Hepatocyte (in vitro differentiated cells): Measurements from ENCODE around the gene TAS1R3. TPM values are rescaled to one million over a fixed set of nuclear protein-coding genes. Genes with fewer than 3 reads are reported as not detected.
A peak's percentile ranks its signal among the peaks of the same experiment; 100 is the strongest.

Source experiments
- DNase-seq: peaks from one replicate; pipeline ENCODE4 v3.0.0-alpha.2; 2016; ENCODE audit warnings: low spot score
- H2AFZ ChIP-seq: fragments of 200-600 bp; sonication (generic); 2 replicates; pipeline ENCODE4 v1.6.0; 2016; ENCODE audit warnings: antibody characterized with exemption, mild to moderate bottlenecking
- H3K27ac ChIP-seq: fragments of 200-600 bp; sonication (generic); 2 replicates; pipeline ENCODE4 v1.5.1; 2016; ENCODE audit warnings: mild to moderate bottlenecking
- H3K27me3 ChIP-seq: fragments of 200-600 bp; sonication (generic); 2 replicates; pipeline ENCODE4 v1.6.1; 2016
- H3K36me3 ChIP-seq: fragments of 200-600 bp; sonication (generic); replicated peaks from 2 replicates; pipeline ENCODE4 v1.5.1; 2016; ENCODE audit warnings: low read depth; ENCODE audit not compliant: insufficient read depth
- H3K4me1 ChIP-seq: fragments of 200-600 bp; sonication (generic); 2 replicates; pipeline ENCODE4 v1.5.1; 2016; ENCODE audit warnings: mild to moderate bottlenecking, moderate library complexity; ENCODE audit not compliant: insufficient read depth
- H3K4me2 ChIP-seq: fragments of 200-600 bp; sonication (generic); 2 replicates; pipeline ENCODE4 v1.6.0; 2016
- H3K4me3 ChIP-seq: fragments of 200-600 bp; sonication (generic); 2 replicates; pipeline ENCODE4 v1.5.1; 2016; ENCODE audit warnings: mild to moderate bottlenecking
- H3K79me2 ChIP-seq: fragments of 200-600 bp; sonication (generic); 2 replicates; pipeline ENCODE4 v1.6.0; 2017; ENCODE audit warnings: mild to moderate bottlenecking
- H3K9me2 ChIP-seq: fragments of 200-600 bp; sonication (generic); replicated peaks from 2 replicates; pipeline ENCODE4 v1.6.0; 2017; ENCODE audit warnings: mild to moderate bottlenecking; ENCODE audit not compliant: insufficient read depth
- H3K9me3 ChIP-seq: fragments of 200-600 bp; sonication (generic); 2 replicates; pipeline ENCODE4 v1.5.1; 2016; ENCODE audit warnings: low read depth, mild to moderate bottlenecking
- H4K20me1 ChIP-seq: fragments of 200-600 bp; sonication (generic); 2 replicates; pipeline ENCODE4 v1.6.0; 2016; ENCODE audit warnings: mild to moderate bottlenecking; ENCODE audit not compliant: insufficient read depth, poor library complexity, severe bottlenecking
- EZH2 ChIP-seq: fragments of 200-600 bp; sonication (generic); IDR thresholded peaks from 2 replicates; pipeline ENCODE4 v1.6.1; 2016; ENCODE audit warnings: antibody characterized with exemption, mild to moderate bottlenecking, borderline replicate concordance
- EZH2phosphoT487 ChIP-seq: fragments of 200-600 bp; sonication (generic); IDR thresholded peaks from one replicate; pipeline ENCODE4 v1.6.1; 2018; ENCODE audit warnings: antibody characterized with exemption, mild to moderate bottlenecking, low read depth, moderate library complexity; ENCODE audit not compliant: unreplicated experiment, severe bottlenecking
- WGBS: methylation state at CpG from one replicate; pipeline ENCODE4 v1.1.6; 2016; ENCODE audit warnings: low lambda C conversion rate; ENCODE audit errors: missing lambda C conversion rate; 5-methylcytosine and 5-hydroxymethylcytosine counted together
- polyA plus RNA-seq: library from polyadenylated mRNA; unstranded; fragments of >200 nt; fragmentation: Nextera tagmentation; extraction: Ambion mirVana; gene quantifications from 2 replicates; pipeline ENCODE4 v1.2.1, GENCODE V29; 2016
- total RNA-seq: library from RNA; depleted of rRNA; stranded (reverse); fragments of >200 nt; gene quantifications from 2 replicates; pipeline ENCODE4 v1.2.3, GENCODE V29; 2014
- TF ChIP-seq, protein P1 (sequence below): fragments of 200-600 bp; sonication (generic); IDR thresholded peaks from 2 replicates; pipeline ENCODE4 v1.5.1; 2016; ENCODE audit warnings: antibody characterized with exemption, mild to moderate bottlenecking; ENCODE audit not compliant: poor library complexity

The TAS1R3 gene
- total and polyA plus RNA-seq, 2 experiments from 2014 or later: 0.17 to 0.42 TPM

- Histone ChIP-seq H4K20me1 (no peaks in the 10 kb centered on the region), H3K27me3 (no peaks in the 10 kb centered on the region), H3K36me3 (no peaks in the 10 kb centered on the region), H3K9me3 (no peaks in the 10 kb centered on the region), H2AFZ (no peak overlapping the region), H3K79me2 (peaks cover 27% of the 10 kb centered on the region), H3K9me2 (no peaks in the 10 kb centered on the region), H3K4me2 (no peak overlapping the region), H3K27ac (no peak overlapping the region), H3K4me3 (no peak overlapping the region), H3K4me1 (peaks cover 9% of the 10 kb centered on the region)
- TF ChIP-seq EZH2: no peak
- TF ChIP-seq, protein P1, sequence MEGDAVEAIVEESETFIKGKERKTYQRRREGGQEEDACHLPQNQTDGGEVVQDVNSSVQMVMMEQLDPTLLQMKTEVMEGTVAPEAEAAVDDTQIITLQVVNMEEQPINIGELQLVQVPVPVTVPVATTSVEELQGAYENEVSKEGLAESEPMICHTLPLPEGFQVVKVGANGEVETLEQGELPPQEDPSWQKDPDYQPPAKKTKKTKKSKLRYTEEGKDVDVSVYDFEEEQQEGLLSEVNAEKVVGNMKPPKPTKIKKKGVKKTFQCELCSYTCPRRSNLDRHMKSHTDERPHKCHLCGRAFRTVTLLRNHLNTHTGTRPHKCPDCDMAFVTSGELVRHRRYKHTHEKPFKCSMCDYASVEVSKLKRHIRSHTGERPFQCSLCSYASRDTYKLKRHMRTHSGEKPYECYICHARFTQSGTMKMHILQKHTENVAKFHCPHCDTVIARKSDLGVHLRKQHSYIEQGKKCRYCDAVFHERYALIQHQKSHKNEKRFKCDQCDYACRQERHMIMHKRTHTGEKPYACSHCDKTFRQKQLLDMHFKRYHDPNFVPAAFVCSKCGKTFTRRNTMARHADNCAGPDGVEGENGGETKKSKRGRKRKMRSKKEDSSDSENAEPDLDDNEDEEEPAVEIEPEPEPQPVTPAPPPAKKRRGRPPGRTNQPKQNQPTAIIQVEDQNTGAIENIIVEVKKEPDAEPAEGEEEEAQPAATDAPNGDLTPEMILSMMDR: peak; percentile 82
- peak; percentile 75 for DNase-seq
- WGBS: 62% methylated on average over 25 of the region's 26 CpGs
Measured at GRCh38 chr1:1371746-1372711, 40.9 kb downstream of the TAS1R3 start.

- 97% methylated on average over 26 of the region's 26 CpGs for WGBS
- Histone ChIP-seq H3K9me3 (no peaks in the 10 kb centered on the region), H4K20me1 (no peaks in the 10 kb centered on the region), H3K27ac (no peak overlapping the region), H3K4me3 (no peak overlapping the region), H3K27me3 (no peaks in the 10 kb centered on the region), H3K36me3 (no peaks in the 10 kb centered on the region), H3K4me2 (peak overlapping the region; percentile 97), H3K4me1 (peaks cover 9% of the 10 kb centered on the region), H2AFZ (no peak overlapping the region), H3K79me2 (peaks cover 27% of the 10 kb centered on the region), H3K9me2 (no peaks in the 10 kb centered on the region)
- TF ChIP-seq, protein P1: no peak
- TF ChIP-seq EZH2phosphoT487 (no peak), EZH2 (no peak)
- no peak for DNase-seq
Measured at GRCh38 chr1:1373051-1373814, 42.2 kb downstream of the TAS1R3 start.

GRCh38 chr1:1373815-1374588 lies 42.9 kb downstream of the TAS1R3 start:
- Histone ChIP-seq H3K36me3 (no peaks in the 10 kb centered on the region), H3K9me2 (no peaks in the 10 kb centered on the region)
- WGBS: 63% methylated on average over 51 of the region's 52 CpGs

More at GRCh38 chr1:1373815-1374588, 42.9 kb downstream of the TAS1R3 start:
- peaks cover 27% of the 10 kb centered on the region for H3K79me2 ChIP-seq
- H3K4me2 ChIP-seq: peak overlapping the region; percentile 97
- H3K4me1 ChIP-seq: peaks cover 9% of the 10 kb centered on the region
- H3K9me3 ChIP-seq: no peaks in the 10 kb centered on the region
- H3K27me3 ChIP-seq: no peaks in the 10 kb centered on the region
- DNase-seq: no peak
- no peak overlapping the region for H3K27ac ChIP-seq
- H4K20me1 ChIP-seq: no peaks in the 10 kb centered on the region
- no peak overlapping the region for H2AFZ ChIP-seq
- H3K4me3 ChIP-seq: peak overlapping the region; percentile 52
- TF ChIP-seq EZH2phosphoT487: no peak
